GM12875 (cell line): Measurements from ENCODE around the gene IGSF5.

ENCODE experiments used
- H3K4me3 ChIP-seq: one replicate; pipeline ENCODE4 v1.5.1; 2011; ENCODE audit warnings: low read depth, low read length, control low read depth
- TF ChIP-seq, protein P1 (sequence below): IDR thresholded peaks from 2 replicates; pipeline ENCODE4 v1.5.1; 2011; ENCODE audit warnings: low read depth, mild to moderate bottlenecking, control low read depth, inconsistent platforms, low read length, moderate library complexity, borderline replicate concordance; ENCODE audit not compliant: insufficient read depth

IGSF5 gene

GRCh38 chr21:39842741-39843459 lies 97.9 kb downstream of the IGSF5 start:
- no peak overlapping the region for H3K4me3 ChIP-seq
- TF ChIP-seq, protein P1, sequence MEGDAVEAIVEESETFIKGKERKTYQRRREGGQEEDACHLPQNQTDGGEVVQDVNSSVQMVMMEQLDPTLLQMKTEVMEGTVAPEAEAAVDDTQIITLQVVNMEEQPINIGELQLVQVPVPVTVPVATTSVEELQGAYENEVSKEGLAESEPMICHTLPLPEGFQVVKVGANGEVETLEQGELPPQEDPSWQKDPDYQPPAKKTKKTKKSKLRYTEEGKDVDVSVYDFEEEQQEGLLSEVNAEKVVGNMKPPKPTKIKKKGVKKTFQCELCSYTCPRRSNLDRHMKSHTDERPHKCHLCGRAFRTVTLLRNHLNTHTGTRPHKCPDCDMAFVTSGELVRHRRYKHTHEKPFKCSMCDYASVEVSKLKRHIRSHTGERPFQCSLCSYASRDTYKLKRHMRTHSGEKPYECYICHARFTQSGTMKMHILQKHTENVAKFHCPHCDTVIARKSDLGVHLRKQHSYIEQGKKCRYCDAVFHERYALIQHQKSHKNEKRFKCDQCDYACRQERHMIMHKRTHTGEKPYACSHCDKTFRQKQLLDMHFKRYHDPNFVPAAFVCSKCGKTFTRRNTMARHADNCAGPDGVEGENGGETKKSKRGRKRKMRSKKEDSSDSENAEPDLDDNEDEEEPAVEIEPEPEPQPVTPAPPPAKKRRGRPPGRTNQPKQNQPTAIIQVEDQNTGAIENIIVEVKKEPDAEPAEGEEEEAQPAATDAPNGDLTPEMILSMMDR = no peak

- no peak overlapping the region for H3K4me3 ChIP-seq
- TF ChIP-seq, protein P1 = no peak
Observed at GRCh38 chr21:39843483-39843882, 98.5 kb downstream of the IGSF5 start.

- no peak overlapping the region for H3K4me3 ChIP-seq
- TF ChIP-seq, protein P1 = no peak
Observed at GRCh38 chr21:39843916-39844315, 98.9 kb downstream of the IGSF5 start.

GRCh38 chr21:39845571-39846130 lies 100.7 kb downstream of the IGSF5 start:
- TF ChIP-seq, protein P1 = no peak
- no peak overlapping the region for H3K4me3 ChIP-seq

DNA sequence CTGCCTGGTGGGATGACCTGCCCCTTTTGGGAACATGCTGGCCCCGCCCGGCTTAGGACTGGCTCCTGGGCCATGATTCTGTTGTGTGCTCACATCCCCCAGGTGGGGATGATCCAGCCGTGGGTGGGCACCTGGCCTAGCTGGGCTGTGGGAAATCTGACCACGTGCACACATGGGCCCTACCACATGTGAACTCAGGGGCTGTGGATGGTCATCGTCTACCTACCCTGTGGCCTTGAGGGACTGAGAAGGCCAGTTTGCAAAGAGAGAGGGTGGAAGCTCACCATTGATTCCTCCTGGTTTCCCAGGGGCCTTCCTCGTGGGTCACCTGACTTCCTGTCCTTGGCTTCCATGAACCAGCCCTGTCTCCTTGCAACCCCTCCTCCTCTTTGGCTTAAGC lies 102.9 kb downstream of the IGSF5 start:
- TF ChIP-seq, protein P1 = no peak
- no peak overlapping the region for H3K4me3 ChIP-seq

DNA sequence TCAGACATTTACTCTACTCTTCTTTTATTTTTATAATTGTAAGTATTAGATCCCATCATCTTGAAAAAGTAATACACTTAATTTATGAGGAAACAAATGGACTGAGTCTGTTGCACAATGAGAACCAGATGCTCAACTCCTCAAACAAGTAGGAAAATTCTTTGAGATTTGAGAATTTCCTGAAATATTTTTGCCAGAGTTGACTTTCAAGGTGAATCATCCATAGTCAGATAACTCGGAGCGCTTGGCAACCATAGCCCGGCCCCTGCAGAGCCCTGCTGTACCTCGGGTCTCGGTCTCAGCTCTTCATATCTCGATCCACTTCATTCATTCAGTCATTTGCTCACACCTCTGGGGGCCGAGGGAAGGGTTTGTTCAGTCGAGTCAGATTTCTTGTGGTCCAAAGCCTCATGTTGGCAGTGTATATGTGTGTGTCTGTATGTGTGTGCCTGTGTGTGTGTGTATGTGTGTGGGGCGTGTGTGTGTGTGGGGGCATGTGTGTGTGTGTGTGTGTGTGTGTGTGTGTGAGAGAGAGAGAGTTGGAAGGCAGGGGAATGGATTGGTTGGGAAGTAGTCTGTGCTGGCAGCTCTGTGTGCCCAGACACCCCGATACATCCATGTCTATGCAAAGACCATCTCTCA lies 104.2 kb downstream of the IGSF5 start:
- TF ChIP-seq, protein P1 = no peak
- H3K4me3 ChIP-seq = no peak overlapping the region
